ENCODE results near the gene CUBN. TPM values are rescaled to one million over a fixed set of nuclear protein-coding genes. Genes with fewer than 3 reads are reported as not detected.

The CUBN gene
- total RNA-seq, 1 donor from 2014 or later, result 1.0 TPM

- H3K9me3 Mint-ChIP-seq, result no peaks in the 10 kb centered on the region
- H3K27ac Mint-ChIP-seq, result no peak overlapping the region
- H3K4me3 Mint-ChIP-seq, result no peak overlapping the region
- no peak for TF ChIP-seq CTCF (conservative IDR thresholded peaks at IDR 0.05)
- peaks cover 20% of the 10 kb centered on the region for H3K27me3 Mint-ChIP-seq
- peaks cover 37% of the 10 kb centered on the region for H3K4me1 Mint-ChIP-seq (ENCODE audit: unreplicated experiment)
- H3K36me3 Mint-ChIP-seq, result no peaks in the 10 kb centered on the region
- no peak for DNase-seq (ENCODE audit: extremely low spot score, unreplicated experiment)
Observed at GRCh38 chr10:16852624-16853023, 277.0 kb downstream of the CUBN start.

- no peak for TF ChIP-seq CTCF (conservative IDR thresholded peaks at IDR 0.05)
- Mint-ChIP-seq H3K4me1 (ENCODE audit: unreplicated experiment) (peaks cover 29% of the 10 kb centered on the region), H3K9me3 (no peaks in the 10 kb centered on the region), H3K27ac (no peak overlapping the region), H3K36me3 (no peaks in the 10 kb centered on the region), H3K27me3 (peaks cover 15% of the 10 kb centered on the region), H3K4me3 (no peak overlapping the region)
- no peak for DNase-seq (ENCODE audit: extremely low spot score, unreplicated experiment)
Observed at GRCh38 chr10:16848562-16849154, 281.0 kb downstream of the CUBN start.

- Mint-ChIP-seq H3K27me3 (peaks cover 14% of the 10 kb centered on the region), H3K36me3 (no peaks in the 10 kb centered on the region), H3K4me3 (no peak overlapping the region), H3K4me1 (ENCODE audit: unreplicated experiment) (peaks cover 29% of the 10 kb centered on the region), H3K27ac (no peak overlapping the region), H3K9me3 (no peaks in the 10 kb centered on the region)
- DNase-seq (ENCODE audit: extremely low spot score, unreplicated experiment), result no peak
- no peak for TF ChIP-seq CTCF (conservative IDR thresholded peaks at IDR 0.05)
Observed at GRCh38 chr10:16847644-16848043, 282.0 kb downstream of the CUBN start.

- Mint-ChIP-seq H3K4me3 (no peak overlapping the region), H3K4me1 (ENCODE audit: unreplicated experiment) (peaks cover 29% of the 10 kb centered on the region), H3K27ac (no peak overlapping the region), H3K9me3 (no peaks in the 10 kb centered on the region), H3K27me3 (peaks cover 15% of the 10 kb centered on the region), H3K36me3 (no peaks in the 10 kb centered on the region)
- DNase-seq (ENCODE audit: extremely low spot score, unreplicated experiment), result no peak
- no peak for TF ChIP-seq CTCF (conservative IDR thresholded peaks at IDR 0.05)
Observed at GRCh38 chr10:16845248-16845647, 284.4 kb downstream of the CUBN start.

- Mint-ChIP-seq H3K27me3 (peaks cover 6% of the 10 kb centered on the region), H3K27ac (no peak overlapping the region), H3K36me3 (no peaks in the 10 kb centered on the region), H3K4me3 (no peak overlapping the region), H3K9me3 (no peaks in the 10 kb centered on the region), H3K4me1 (ENCODE audit: unreplicated experiment) (peaks cover 22% of the 10 kb centered on the region)
- no peak for DNase-seq (ENCODE audit: extremely low spot score, unreplicated experiment)
- TF ChIP-seq CTCF (conservative IDR thresholded peaks at IDR 0.05), result peak; percentile 84
Observed at GRCh38 chr10:16843252-16843870, 286.2 kb downstream of the CUBN start.
